HG03457 (cell line): Measurements from ENCODE around the gene DGKQ.

Experiments
- ATAC-seq: cut with Tn5 transposase; IDR thresholded peaks from one replicate; pipeline ENCODE4 v1.9.1; 2021; ENCODE audit warnings: moderate number of reproducible peaks; ENCODE audit not compliant: unreplicated experiment

DGKQ gene

DNA sequence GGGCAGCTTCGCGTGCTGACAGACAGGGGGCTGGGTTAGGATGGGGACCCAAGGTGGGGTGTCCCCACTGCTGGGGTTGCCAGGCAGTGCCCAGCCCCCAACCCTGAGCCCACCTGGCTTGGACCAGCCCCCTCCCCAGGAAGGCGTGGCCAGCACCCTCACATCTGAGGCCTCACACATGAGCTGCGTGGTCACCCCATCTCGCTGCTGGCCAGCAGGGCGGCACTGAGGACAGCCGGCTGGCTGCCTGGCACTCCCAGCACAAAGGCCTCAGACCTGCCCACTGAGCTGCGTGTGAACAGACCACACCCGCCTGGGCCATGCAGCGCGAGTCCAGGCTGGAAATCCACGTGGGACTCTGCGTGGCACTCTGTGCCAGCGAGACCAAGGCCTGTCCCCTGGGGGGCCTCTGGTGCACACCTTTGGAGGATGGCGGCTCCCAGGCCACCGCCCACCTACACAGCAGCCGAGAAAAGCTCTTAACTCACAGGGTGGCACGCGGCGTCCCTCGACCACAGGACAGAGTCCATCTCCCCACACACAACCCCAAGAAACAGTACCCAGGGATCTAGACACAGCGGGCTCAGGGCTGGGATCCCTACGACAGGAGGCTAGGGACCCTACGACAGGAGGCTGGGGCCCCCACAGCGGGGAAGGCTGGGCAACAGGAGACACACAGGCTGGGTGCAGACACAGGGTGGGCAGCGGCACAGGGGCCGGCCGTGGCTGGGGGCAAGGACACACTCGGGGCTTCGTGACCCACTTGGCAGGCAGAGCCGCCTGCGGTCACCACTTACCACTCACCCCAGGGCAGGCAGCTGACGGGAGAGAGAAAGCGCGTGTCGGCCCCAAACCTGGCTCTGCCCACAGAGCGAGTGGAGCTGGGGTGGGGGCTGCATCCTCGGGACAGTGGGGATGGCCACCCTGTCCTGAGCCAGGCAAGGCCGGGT, 9.8 kb downstream of the DGKQ start:
- no peak for ATAC-seq

DNA sequence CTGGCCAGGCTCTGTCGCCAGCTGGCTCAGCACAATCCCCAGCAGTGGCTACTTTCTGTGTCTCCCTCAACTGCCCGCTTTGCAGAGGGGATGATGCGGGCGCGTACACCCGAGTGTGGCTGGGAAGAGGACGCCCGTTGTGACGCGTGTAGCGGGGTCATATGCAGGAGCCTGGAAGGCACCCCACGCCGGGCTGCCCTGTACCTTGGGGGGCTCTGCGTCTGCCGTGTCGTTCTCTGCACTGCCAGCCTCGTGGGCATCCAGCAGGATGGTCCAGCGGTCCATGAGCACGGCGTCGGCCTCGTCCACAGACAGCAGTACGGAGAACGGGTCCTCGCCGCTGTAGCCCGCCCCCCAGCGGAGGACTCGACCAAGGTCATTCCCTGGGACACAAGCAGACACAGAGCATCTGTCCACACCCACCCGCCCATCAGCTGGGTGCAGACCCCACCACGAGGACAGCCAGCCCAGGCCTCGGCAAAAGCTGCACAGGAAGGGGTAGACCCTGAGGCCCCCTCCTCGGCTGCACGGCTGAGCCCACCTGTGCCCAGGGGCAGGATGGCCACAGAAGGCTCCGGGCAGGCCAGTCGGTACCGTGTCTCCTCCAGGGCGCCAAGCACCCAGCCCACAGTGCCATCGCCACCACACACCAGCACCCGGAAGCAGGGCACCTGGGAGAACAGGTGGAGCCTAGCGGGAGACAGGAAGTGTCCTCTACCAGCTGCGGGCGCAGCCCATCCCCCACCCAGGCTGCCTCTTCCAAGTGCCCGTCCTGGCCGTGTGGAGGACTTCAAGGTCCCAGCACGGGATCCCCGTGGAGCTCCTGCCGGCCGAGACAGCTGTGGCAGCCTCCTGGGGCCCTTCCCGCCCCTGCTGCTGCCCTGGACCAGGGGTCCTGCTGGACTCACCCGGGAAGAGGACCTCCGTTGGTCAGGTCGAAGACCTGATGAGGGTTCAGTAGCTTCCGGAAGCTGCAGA, 10.8 kb downstream of the DGKQ start:
- no peak for ATAC-seq

DNA sequence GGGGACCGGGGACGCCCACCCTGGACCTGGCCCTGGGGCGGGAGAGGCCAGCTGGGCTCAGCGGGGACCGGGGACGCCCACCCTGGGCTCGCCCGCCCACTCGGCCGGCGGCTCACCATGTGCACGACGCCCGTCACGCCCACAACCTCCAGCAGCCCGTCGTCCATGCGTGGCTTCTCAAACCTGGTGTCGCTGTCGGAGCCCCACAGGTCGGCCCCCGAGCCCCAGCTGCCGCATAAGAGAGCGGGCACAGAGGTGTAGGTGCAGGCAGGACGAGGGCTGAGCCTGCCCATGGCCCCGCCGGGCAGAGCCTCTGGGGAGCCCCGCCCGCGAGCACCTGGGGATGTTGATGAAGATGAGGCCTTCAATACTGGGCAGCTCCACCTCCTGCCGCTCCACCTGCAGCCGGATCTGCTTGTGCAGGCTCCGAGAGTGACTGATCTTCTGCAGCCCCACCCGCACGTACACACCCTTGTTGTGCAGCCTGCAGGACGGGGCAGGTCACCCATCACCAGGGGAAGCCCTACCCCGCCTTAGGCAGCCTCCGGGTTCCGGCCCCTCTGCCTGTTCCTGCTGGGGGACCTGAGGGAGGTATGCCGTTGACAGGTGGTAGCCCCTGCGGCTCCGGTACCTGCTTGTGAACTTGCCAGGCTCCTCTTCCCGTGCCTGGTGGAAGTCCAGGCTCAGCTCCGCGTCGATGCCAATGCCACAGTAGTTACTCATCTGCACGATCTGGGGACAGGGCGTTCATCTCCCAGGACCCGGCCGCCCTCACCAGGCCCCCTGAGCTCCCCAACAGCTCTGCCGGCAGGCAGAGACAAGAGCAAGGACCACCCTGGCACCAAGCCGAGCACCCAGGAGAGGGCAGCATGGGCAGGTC, 11.8 kb downstream of the DGKQ start:
- ATAC-seq = no peak

DNA sequence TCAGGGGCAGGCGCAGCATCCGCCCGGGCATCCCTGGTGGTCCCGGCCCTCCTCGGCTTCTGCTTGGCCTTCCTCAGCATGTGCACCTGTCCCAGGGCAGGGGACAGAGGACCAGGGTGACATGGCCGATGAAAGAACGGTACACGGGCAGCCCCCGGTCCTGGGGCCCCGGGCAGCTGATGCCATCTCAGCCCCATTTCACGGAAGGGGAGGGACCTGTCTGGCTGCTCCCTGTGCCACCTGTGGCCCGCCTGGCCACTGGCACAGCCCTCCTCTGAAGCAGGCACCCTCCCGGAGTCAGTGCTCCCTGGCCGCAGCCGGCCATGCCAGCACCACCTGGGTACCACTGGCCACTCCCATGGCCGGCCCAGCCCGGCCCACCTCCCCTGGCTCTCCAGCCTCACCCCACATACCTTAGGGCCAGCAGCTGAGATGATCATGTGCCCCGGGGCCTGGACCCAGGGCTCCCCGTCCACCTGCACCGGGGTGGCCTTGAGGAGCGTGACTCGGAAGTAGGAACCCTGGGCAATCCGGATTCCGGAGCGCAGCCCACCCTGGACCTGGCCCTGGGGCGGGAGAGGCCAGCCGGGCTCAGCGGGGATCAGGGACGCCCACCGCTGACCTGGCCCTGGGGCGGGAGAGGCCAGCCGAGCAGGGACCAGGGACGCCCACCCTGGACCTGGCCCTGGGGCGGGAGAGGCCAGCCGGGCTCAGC, 12.6 kb downstream of the DGKQ start:
- no peak for ATAC-seq

DNA sequence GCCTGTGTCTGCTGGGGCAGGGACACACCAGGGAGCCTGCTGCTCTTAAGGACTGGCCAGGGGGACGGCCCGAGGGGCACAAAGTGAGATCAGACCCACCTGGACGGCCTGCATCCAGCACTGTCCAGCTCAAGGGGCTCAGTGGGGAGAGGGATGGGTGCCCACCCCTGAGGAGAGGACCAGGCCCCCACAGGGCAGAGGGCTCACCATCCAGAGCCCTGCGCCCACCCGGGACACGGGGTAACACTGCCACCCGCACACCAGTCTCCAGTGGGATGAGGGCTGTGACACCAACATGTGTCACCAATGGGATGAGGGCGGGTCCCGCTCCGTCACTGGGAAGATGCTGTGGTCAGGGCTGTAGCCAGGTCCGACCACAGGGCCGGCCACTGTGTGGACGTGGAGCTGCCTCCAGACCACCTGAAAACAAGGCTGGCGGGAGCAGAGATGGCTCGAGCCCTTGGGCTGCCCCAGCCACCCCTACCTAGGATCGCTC, 13.2 kb downstream of the DGKQ start:
- no peak for ATAC-seq

DNA sequence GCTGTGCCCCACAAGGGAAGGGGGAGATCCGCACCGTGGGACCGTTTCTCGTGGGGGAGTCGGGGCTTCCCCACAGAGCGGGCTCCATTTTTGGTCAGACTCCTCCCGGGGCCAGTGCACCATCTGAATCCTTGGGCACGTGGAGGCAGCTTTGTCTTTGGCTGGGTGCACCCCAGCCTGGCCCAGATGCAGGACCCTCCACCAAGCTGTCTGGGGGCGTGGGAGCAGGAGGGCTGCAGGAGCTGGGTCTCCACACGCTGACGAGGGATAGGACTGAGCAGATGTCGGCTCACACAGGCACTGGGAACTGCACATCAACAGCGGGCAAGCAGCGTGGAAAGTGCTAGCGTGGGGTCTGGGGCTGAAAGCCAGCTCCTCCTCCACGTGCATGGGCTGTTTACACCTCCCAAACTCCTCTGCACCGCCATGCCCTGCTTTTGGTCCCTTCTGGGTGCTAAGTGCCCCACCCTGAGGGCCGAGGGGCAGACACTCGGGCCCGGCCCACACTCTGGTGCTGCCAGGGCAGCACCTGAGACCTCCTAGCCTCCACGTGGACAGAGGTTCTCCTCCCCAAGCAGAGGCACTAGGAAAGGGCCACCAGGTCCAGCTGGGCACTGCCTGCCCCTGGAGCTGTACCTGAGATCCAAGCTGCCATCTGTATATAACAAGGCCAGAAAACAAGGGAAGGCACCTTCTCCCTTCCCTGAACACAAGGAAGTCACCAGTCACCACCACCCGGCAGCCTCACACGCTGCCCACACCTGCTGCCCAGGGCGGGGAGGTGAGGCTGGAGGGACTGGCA, 13.8 kb downstream of the DGKQ start:
- no peak for ATAC-seq

DNA sequence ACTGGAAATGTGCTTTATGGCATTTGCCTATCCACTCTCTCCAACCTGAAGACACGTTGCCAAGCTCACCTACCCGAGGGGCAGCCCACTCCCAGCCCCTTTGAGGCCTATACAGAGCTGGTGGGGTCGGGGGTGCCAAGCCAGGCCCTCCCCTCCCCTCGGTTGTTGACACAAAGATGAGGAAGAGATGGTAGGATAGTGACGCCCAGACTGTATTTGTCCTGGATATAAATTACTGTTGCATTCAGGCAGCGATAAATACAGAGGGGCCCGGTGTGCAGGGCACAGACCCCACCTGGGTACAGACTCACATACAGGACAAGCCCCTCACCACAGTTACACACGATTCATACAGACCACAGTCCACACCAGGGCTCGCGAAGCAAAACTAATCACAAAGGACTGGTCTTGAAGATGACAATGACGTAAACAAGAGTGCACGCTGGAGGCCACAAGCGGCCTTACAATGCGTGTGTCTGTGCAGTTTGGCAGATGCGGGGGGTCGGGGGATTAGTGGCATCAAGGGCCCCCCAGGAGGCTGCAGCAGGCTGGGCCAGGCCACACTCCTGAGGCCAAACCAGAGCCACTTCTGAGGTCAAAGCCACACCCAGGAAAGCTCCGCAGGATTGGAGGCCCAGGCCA, 14.6 kb downstream of the DGKQ start:
- ATAC-seq = no peak

DNA sequence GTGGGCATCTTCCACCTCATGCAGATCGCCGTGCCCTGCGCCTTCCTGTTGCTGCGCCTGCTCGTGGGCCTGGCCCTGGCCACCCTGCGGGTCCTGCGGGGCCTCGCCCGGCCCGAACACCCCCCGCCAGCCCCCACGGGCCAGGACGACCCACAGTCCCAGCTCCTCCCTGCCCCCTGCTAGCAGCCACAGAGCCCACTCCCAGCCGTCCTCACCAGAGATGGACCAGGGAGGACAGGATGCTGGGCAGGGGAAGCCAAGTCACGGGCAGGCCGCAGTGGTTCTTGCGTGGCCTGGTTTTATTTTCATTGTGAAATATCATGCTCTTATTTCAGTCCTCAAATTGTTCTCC, 15.1 kb downstream of the DGKQ start:
- no peak for ATAC-seq

DNA sequence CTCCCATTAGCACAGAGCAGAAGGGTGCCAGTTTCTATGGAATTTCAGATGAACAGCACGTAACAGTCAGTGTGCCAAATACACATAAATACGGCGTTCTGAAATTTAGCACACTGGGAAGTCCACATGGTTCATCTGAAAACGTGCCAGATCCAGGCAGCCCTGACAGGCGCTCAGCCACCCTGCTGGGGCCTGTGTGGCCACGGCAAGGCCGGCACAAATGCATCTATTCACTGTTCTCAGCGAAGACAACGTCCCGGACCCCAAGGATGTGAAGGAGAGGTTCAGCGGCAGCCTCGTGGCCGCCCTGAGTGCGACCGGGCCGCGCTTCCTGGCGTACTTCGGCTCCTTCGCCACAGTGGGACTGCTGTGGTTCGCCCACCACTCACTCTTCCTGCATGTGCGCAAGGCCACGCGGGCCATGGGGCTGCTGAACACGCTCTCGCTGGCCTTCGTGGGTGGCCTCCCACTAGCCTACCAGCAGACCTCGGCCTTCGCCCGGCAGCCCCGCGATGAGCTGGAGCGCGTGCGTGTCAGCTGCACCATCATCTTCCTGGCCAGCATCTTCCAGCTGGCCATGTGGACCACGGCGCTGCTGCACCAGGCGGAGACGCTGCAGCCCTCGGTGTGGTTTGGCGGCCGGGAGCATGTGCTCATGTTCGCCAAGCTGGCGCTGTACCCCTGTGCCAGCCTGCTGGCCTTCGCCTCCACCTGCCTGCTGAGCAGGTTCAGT, 15.6 kb downstream of the DGKQ start:
- ATAC-seq = no peak

DNA sequence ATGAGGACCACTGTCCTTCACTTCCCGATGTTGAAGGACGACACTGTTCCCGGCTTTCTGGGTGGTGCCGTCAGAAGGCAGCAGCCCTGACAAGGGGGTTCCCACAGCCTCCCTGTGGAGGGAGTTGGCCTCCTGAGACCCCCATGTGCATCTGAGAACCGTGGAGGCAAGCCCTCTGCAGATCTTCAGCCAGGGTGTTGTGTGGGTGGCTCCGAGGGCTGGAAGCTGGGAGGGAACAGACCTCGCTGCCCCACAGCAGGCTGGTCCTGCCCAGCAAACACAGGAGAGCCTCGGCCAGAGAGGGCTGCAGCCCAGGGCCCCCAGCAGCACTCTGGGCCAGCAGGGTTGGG, 16.2 kb downstream of the DGKQ start:
- no peak for ATAC-seq

DNA sequence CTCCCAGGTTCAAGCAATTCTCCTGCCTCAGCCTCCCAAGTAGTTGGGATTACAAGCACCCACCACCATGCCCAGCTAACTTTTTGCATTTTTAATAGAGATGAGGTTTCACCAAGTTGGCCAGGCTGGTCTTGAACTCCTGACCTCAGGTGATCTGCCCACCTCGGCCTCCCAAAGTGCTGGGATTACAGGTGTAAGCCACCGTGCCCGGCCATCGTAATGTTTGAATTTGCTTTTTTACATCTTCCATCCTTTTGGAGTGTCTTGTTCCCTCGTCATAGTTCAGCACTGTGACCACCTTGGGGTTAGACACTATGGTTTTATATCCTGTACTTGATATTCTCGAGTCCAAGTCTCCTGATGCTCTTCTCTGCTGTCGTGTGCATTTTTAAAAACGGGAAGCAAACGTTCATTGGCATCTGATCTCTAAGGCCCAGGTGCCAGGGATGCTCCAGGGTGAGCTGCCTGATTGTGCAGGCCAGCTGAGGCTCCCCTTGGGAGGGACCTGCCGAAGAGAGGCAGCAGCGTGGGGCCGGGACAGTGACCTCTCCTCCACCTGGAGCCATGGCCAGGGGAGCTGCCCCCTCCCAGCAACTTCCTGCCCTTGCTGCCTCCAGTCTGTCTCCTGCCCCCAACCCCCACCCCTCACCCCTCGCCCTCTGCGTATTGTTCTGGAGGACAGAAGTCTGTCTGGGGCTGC, 16.7 kb downstream of the DGKQ start:
- no peak for ATAC-seq

DNA sequence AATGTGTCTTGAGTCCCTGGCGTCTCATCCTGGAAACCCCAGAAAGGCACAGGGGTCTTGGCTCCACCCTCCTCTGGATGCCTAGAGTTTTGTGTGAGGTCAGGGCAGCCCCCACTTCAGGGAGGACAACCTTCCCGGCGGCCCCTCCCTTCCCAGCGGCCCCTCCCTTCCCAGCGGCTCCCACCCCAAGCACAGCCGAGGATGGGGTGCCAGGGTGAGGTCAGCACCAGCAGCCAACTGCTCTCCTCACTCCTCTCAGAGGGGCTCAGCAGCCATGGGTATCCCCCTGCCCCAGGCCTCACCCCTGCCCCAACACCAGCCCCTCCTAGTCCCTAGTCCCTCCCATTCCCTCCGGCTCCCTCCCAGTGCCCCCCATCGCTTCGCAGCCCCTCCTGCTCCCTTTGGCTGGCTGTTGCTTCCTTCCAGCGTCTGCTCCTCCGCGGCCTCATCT, 17.4 kb downstream of the DGKQ start:
- no peak for ATAC-seq

DNA sequence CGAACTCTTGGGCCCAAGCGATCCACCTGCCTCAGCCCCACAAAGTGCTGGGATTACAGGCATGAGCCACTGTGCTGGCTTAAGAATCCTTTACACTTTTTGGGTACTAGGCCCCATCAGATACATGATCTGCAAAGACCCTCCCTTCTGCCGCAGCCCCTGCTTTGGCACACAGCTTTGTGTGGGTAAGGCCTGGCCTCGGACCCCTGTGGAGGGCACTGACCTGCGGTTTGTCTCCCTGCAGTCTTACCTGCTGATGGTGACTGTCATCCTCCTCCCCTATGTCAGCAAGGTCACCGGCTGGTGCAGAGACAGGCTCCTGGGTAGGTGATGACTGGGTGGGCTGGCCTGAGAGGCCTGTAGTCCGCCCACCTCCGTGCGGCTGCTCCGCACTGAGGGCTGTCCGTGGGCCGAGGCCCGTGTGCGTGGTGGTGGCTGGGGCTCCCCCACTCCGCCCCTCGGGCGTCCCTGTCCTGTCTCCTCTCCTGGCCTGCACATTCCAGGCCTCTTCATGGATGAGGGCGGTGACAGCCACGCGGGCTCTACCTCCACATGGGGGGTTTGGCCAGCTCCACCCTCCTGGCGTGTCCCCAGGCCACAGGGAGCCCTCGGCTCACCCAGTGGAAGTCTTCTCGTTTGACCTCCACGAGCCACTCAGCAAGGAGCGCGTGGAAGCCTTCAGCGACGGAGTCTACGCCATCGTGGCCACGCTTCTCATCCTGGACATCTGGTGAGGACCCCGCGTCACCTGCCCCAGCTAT, 18.0 kb downstream of the DGKQ start:
- no peak for ATAC-seq

DNA sequence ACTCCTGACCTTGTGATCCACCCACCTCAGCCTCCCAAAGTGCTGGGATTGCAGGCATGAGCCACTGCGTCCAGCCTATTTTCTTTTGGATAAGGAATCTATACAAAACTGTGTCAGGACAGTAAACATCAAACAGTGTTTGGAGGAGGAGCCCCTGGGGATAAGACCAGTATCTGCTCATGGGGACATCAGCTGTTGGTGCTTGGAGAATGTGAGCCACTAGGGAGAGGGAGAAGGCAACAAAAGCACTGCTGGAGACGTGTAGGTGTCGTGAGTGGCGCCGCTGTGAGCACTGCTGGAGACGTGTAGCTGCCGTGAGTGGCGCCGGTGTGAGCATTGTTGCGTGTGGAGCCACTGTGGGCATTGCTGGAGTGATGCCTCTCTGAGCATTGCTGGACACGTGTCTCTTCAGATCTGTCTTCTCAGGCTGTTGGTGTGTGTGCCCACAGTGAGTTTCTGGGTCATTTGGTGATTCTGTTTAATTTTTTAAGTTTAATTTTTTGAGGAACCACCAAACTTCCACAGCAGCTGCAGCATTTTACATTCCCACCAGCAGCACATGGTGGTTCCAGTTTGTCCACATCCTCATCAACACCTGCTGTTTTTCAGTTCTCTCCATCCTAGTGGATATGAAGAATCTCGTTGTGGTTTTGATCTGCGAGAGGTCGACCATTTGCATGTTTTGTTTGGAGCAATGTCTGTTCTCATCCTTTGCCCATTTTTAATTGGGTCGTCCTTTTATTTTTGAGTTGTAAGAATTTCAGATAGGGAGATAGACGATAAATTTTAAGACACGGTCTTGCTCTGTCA, 19.0 kb downstream of the DGKQ start:
- no peak for ATAC-seq

DNA sequence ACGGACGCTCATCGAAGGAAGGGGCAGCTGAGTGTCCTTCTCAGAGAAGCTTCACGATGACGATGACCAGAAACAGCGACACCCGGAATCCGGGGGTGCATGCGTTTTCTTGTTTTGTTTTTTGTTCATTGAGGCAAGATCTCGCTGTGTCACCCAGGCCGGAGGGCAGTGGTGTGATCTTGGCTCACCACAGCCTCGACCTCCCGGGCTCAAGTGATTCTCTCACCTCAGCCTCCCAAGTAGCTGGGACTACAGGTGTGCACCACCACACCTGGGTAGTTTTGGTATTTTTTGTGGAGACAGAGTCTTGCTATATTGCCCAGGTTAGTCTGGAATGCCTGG, 19.8 kb downstream of the DGKQ start:
- no peak for ATAC-seq
